AG10803 (cell line): ENCODE results near the gene STRA8.
A peak's percentile ranks its signal among the peaks of the same experiment; 100 is the strongest.

Source experiments
- DNase-seq: peaks from one replicate; pipeline ENCODE4 v3.0.0; 2010; ENCODE audit warnings: low read depth
- H3K4me3 ChIP-seq: 2 replicates; pipeline ENCODE4 v1.5.1; 2011; ENCODE audit warnings: mild to moderate bottlenecking, low read length, control low read depth
- TF ChIP-seq, protein P1 (sequence below): conservative IDR thresholded peaks from 2 replicates; pipeline ENCODE4 v1.5.1; 2011; ENCODE audit warnings: mild to moderate bottlenecking, low read length, control low read depth, inconsistent platforms

The STRA8 gene

DNA sequence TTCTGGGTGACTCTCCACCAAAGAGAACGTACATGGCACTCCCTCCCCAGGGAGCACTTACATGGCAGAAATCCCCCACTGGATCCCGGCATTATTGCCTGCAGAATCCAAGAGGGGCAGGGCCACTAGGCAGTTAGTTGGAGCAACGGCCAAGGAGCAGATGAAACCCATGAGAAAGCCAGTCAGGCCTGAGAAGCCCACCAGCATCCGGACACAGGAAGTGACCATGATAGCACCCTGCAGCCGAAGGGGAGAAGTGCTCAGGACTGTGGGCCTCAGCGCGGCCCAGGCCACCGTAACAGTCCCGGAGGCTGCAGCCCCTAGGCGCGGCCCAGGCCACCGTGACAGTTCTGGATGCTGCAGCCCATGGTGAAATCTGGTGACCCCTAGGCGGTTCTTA lies 43.5 kb downstream of the STRA8 start:
- TF ChIP-seq, protein P1, sequence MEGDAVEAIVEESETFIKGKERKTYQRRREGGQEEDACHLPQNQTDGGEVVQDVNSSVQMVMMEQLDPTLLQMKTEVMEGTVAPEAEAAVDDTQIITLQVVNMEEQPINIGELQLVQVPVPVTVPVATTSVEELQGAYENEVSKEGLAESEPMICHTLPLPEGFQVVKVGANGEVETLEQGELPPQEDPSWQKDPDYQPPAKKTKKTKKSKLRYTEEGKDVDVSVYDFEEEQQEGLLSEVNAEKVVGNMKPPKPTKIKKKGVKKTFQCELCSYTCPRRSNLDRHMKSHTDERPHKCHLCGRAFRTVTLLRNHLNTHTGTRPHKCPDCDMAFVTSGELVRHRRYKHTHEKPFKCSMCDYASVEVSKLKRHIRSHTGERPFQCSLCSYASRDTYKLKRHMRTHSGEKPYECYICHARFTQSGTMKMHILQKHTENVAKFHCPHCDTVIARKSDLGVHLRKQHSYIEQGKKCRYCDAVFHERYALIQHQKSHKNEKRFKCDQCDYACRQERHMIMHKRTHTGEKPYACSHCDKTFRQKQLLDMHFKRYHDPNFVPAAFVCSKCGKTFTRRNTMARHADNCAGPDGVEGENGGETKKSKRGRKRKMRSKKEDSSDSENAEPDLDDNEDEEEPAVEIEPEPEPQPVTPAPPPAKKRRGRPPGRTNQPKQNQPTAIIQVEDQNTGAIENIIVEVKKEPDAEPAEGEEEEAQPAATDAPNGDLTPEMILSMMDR, result no peak
- no peak for DNase-seq

DNA sequence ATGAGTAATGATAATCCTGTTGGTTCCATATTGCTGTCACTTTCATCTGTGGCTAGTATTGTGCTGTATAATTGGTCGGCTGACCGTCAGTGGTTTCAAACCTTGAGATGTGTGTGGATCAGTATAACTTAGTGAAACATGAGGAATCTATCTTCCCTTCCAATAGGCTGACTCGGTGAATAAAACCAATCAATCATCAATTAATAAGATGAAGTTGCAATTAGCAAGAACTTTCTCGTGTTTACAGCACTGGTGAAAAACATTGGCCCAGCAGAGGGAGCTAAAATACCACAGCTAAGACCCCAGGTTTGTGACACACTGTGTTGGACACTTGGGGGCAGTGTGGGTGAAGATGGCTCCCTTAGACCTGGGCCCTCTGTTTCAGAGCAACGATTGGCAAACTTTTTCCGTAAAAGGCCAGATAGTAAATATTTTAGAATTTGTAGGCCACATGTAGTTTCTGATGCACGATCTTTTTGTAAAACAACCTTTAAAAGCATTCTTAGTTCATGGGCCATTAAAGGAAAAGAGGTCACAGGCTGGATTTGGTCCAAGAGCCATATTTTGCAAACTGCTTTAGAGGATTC lies 47.8 kb downstream of the STRA8 start:
- H3K4me3 ChIP-seq, result peak overlapping the region; percentile 5; the same call in 1 of the 2 replicates
- DNase-seq, result peak; percentile 84
- TF ChIP-seq, protein P1, result peak; percentile 100

More for the DNA sequence above, 43.5 kb downstream of the STRA8 start:
- H3K4me3 ChIP-seq, result no peak overlapping the region

DNA sequence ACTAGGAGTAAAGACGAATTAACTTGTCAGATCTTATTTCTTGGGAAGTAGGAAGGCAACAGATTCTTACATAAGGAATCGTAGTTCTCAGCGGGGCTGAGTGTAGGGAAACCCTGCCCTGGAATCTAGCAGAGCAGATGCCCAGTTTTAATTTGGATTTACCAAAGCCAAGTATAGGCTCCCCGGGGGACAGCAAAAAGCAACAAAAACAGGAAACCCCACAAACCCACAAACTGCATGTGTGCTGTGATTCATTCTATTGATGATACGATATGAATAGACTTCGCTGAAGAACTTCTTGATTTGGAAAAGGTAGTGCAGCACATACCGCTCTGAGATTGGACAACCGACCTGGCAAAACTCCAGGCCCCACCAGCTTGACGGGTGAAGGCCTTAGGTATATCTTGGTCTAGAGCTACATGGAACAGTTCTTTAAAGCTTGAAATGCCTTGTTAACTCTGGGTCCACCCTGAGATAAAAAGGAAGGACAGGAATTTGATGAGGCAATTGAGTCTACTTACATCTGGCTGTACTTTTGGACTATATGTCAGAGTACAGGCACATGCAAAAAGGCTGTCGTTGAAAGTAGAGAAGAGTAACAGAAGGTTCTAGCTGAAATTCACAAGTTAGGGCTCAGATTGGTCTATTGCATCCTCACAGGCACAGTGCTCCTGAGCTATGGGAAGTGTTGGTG lies 49.1 kb downstream of the STRA8 start:
- no peak overlapping the region for H3K4me3 ChIP-seq
- peak; percentile 14 for DNase-seq
- TF ChIP-seq, protein P1, result no peak

DNA sequence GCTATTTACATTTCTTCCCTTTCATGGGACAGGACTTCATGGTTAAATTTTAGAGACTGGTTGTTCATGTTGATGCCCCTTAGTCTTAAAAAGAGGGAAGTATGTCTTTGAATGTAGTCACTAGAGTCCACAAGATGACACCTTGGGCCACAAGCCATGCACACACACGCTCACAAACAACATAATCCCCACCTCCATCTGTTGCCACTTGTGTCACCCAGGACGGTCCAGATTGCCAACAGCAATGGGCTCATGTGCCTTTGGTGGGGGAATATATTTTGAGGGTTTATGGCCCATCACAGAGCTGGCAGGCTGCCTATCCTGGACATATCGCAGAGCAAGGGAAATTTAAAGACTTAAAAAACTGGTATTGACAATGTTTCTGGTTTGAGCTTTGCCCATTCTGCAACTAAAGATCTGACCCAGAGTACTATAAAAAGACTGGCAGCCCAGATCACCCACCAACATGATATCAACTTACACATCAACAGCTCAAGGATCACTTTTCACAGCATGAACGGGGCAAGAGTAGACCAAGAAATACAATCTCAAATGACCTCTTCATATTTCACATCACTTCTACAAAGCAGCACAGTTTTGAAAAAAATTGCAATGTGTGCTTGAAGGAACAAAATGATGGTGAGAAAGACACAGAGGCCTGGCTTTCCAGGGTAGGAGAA lies 50.5 kb downstream of the STRA8 start:
- no peak for DNase-seq
- H3K4me3 ChIP-seq, result no peak overlapping the region
- TF ChIP-seq, protein P1, result no peak

DNA sequence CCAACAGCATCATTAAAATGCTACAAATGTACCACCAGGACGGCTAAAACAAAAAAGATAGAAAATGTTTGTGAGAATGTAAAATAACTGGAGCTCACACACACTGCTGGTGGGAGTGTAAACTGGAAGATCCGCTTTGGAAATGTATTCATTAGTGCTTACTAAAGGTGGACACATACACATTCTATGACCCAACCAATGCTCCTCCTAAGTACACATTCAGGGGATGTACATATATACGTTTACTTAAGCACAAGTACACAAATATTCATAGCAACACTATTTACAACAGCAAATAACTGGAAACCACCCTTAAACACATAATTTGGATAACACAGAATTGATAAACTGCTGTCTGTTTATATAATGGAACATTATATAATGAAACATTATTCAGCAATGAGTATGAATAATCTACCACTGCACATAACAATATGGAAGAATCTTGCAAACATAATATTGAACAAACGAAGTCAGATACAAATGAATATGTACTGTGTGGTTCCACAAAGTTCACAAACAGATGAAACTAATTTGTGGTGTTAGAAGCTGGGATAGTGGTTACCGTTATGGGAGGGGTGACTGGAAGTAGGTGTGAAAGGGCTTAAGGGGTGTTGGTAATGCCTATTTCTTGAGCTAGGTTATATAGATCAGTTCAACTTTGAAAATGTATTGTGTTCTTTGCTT lies 52.1 kb downstream of the STRA8 start:
- no peak for DNase-seq
- H3K4me3 ChIP-seq, result no peak overlapping the region
- TF ChIP-seq, protein P1, result no peak

DNA sequence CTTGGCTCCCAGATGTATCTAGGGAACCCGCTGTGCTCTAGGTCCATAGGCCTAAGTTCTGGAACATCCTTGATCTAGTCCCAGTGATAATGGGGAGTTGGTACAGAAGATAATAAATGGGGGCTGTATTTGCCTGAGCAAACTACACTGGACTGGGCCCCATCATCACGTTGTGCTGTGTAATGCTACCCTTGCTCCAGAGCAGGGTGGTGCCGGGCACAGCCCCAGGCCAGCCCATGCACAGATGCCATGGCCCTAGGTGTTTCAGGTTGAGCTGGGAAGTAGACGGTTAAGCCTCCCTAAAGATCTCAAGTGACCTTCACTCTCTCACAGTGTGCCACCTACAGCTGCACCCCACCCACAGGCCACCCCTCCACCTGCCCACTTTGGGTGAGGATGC lies 53.2 kb downstream of the STRA8 start:
- H3K4me3 ChIP-seq, result no peak overlapping the region
- DNase-seq, result no peak
- TF ChIP-seq, protein P1, result no peak
